ENCODE data around the gene TAS2R1. TPM values are rescaled to one million over a fixed set of nuclear protein-coding genes. Genes with fewer than 3 reads are reported as not detected.

Gene TAS2R1
- not detected in 2 replicates for total RNA-seq

GRCh38 chr5:9630251-9630650 lies at the start of gene TAS2R1:
TSS of gene TAS2R1 (minus strand) at chr5:9630351. CDS start at chr5:9630032, 319 bp downstream.
- no peak for DNase-seq (ENCODE audit: extremely low read depth, low read depth, low spot score)

- DNase-seq (ENCODE audit: extremely low read depth, low read depth, low spot score), result no peak
These were observed 40.2 kb upstream of the TAS2R1 start for GRCh38 chr5:9670371-9670770.

GRCh38 chr5:9667906-9668305 lies 37.8 kb upstream of the TAS2R1 start:
- DNase-seq (ENCODE audit: extremely low read depth, low read depth, low spot score), result no peak

GRCh38 chr5:9663891-9664290 lies 33.7 kb upstream of the TAS2R1 start:
- no peak for DNase-seq (ENCODE audit: extremely low read depth, low read depth, low spot score)

GRCh38 chr5:9661316-9662015 lies 31.3 kb upstream of the TAS2R1 start:
- DNase-seq (ENCODE audit: extremely low read depth, low read depth, low spot score), result no peak

- DNase-seq (ENCODE audit: extremely low read depth, low read depth, low spot score), result no peak
These were observed 28.6 kb upstream of the TAS2R1 start for GRCh38 chr5:9658706-9659105.

- no peak for DNase-seq (ENCODE audit: extremely low read depth, low read depth, low spot score)
These were observed 27.7 kb upstream of the TAS2R1 start for GRCh38 chr5:9657819-9658218.

GRCh38 chr5:9655641-9656040 lies 25.5 kb upstream of the TAS2R1 start:
- DNase-seq (ENCODE audit: extremely low read depth, low read depth, low spot score), result no peak

GRCh38 chr5:9654886-9655285 lies 24.7 kb upstream of the TAS2R1 start:
- no peak for DNase-seq (ENCODE audit: extremely low read depth, low read depth, low spot score)

- DNase-seq (ENCODE audit: extremely low read depth, low read depth, low spot score), result no peak
These were observed 23.7 kb upstream of the TAS2R1 start for GRCh38 chr5:9653811-9654210.

- DNase-seq (ENCODE audit: extremely low read depth, low read depth, low spot score), result no peak
These were observed 22.9 kb upstream of the TAS2R1 start for GRCh38 chr5:9653061-9653460.

GRCh38 chr5:9652295-9652694 lies 22.1 kb upstream of the TAS2R1 start:
- DNase-seq (ENCODE audit: extremely low read depth, low read depth, low spot score), result no peak

GRCh38 chr5:9646843-9647242 lies 16.7 kb upstream of the TAS2R1 start:
- DNase-seq (ENCODE audit: extremely low read depth, low read depth, low spot score), result no peak

- DNase-seq (ENCODE audit: extremely low read depth, low read depth, low spot score), result no peak
These were observed 14.5 kb upstream of the TAS2R1 start for GRCh38 chr5:9644630-9645029.

GRCh38 chr5:9642621-9643020 lies 12.5 kb upstream of the TAS2R1 start:
- no peak for DNase-seq (ENCODE audit: extremely low read depth, low read depth, low spot score)

- DNase-seq (ENCODE audit: extremely low read depth, low read depth, low spot score), result no peak
These were observed 11.7 kb upstream of the TAS2R1 start for GRCh38 chr5:9641806-9642355.

- DNase-seq (ENCODE audit: extremely low read depth, low read depth, low spot score), result no peak
These were observed 2.3 kb upstream of the TAS2R1 start for GRCh38 chr5:9632495-9632894.

- DNase-seq (ENCODE audit: extremely low read depth, low read depth, low spot score), result no peak
These were observed 2.6 kb downstream of the TAS2R1 start for GRCh38 chr5:9627541-9627940.

- no peak for DNase-seq (ENCODE audit: extremely low read depth, low read depth, low spot score)
These were observed 3.2 kb downstream of the TAS2R1 start for GRCh38 chr5:9626955-9627354.

- DNase-seq (ENCODE audit: extremely low read depth, low read depth, low spot score), result no peak
These were observed 4.4 kb downstream of the TAS2R1 start for GRCh38 chr5:9625731-9626130.

GRCh38 chr5:9625286-9625685 lies 4.9 kb downstream of the TAS2R1 start:
- no peak for DNase-seq (ENCODE audit: extremely low read depth, low read depth, low spot score)

GRCh38 chr5:9624196-9624947 lies 5.8 kb downstream of the TAS2R1 start:
- DNase-seq (ENCODE audit: extremely low read depth, low read depth, low spot score), result no peak
